Kidney epithelial cell (primary cell): ENCODE data around the gene CEL. TPM values are rescaled to one million over a fixed set of nuclear protein-coding genes. Genes with fewer than 3 reads are reported as not detected.
A peak's percentile ranks its signal among the peaks of the same experiment; 100 is the strongest.

Experiments used
- DNase-seq: peaks from one replicate; pipeline ENCODE4 v3.0.0-alpha.2; 2010; ENCODE audit warnings: low read depth
- H3K27me3 ChIP-seq: 2 replicates; pipeline ENCODE4 v1.6.0; 2011; ENCODE audit warnings: low read length; ENCODE audit not compliant: control insufficient read depth, insufficient read depth
- H3K36me3 ChIP-seq: 2 replicates; pipeline ENCODE4 v1.5.1; 2011; ENCODE audit warnings: low read length; ENCODE audit not compliant: control insufficient read depth, insufficient read depth
- H3K4me3 ChIP-seq: 2 replicates; pipeline ENCODE4 v1.5.1; 2011; ENCODE audit warnings: low read depth, mild to moderate bottlenecking, control low read depth, low read length
- CTCF ChIP-seq: IDR thresholded peaks from 2 replicates; pipeline ENCODE4 v1.5.1; 2011; ENCODE audit warnings: mild to moderate bottlenecking, moderate library complexity, low read length, control low read depth, inconsistent platforms; ENCODE audit not compliant: insufficient read depth, poor library complexity, severe bottlenecking
- total RNA-seq: library from RNA; depleted of rRNA; stranded (reverse); fragments of >200 nt; gene quantifications from 2 replicates; pipeline ENCODE4 v1.2.3, GENCODE V29; 2015

The CEL gene
- total RNA-seq, 1 donor from 2014 or later, result 1.2 TPM

- H3K36me3 ChIP-seq, result peaks cover 1% of the 10 kb centered on the region
- H3K27me3 ChIP-seq, result no peaks in the 10 kb centered on the region
- no peak overlapping the region for H3K4me3 ChIP-seq
- no peak for TF ChIP-seq CTCF
- DNase-seq, result no peak
Measured at GRCh38 chr9:133118568-133118967, 56.8 kb downstream of the CEL start.

GRCh38 chr9:133119103-133119845 is 57.5 kb downstream of the CEL start:
- H3K36me3 ChIP-seq, result peaks cover 1% of the 10 kb centered on the region
- no peaks in the 10 kb centered on the region for H3K27me3 ChIP-seq
- DNase-seq, result no peak
- H3K4me3 ChIP-seq, result no peak overlapping the region
- TF ChIP-seq CTCF, result no peak

GRCh38 chr9:133119846-133120500 is 58.2 kb downstream of the CEL start:
- Histone ChIP-seq H3K36me3 (no peaks in the 10 kb centered on the region), H3K27me3 (no peaks in the 10 kb centered on the region), H3K4me3 (peak overlapping the region; percentile 53)
- no peak for TF ChIP-seq CTCF
- DNase-seq, result no peak

- Histone ChIP-seq H3K36me3 (no peaks in the 10 kb centered on the region), H3K27me3 (no peaks in the 10 kb centered on the region), H3K4me3 (peak overlapping the region; percentile 53)
- DNase-seq, result no peak
- TF ChIP-seq CTCF, result no peak
Measured at GRCh38 chr9:133120501-133121197, 58.9 kb downstream of the CEL start.

Other genes with a start within 250 kb of the CEL start
- gene AK8, start 183.7 kb upstream of the CEL start, total RNA-seq, result 1.6 and 2.0 TPM in 2 replicates
- gene SPACA9, start 183.1 kb upstream of the CEL start, total RNA-seq, result 4.0 and 6.9 TPM in 2 replicates
- gene TSC1, start 117.4 kb upstream of the CEL start, total RNA-seq, result 31.3 and 31.7 TPM in 2 replicates
- gene GFI1B, start 83.3 kb upstream of the CEL start, total RNA-seq, result not detected in 2 replicates
- 94.3 and 94.7 TPM in 2 replicates for gene GTF3C5, start 31.0 kb upstream of the CEL start, total RNA-seq
- gene RALGDS, start 59.3 kb downstream of the CEL start, total RNA-seq, result 39.9 and 43.7 TPM in 2 replicates
- 8.8 and 12.4 TPM in 2 replicates for gene GBGT1, start 101.9 kb downstream of the CEL start, total RNA-seq
- gene OBP2B, start 147.3 kb downstream of the CEL start, total RNA-seq, result not detected in 2 replicates
- gene ABO, start 213.2 kb downstream of the CEL start, total RNA-seq, result 1.8 TPM in 2 replicates